Umbilical cord (tissue), 2 donors: Measurements from ENCODE around the gene HORMAD2. TPM values are rescaled to one million over a fixed set of nuclear protein-coding genes. Genes with fewer than 3 reads are reported as not detected.
A peak's percentile ranks its signal among the peaks of the same experiment; 100 is the strongest.

Experiments
- DNase-seq: peaks from one replicate; pipeline ENCODE4 v3.0.0-alpha.2; 2015; ENCODE audit warnings: low spot score
- total RNA-seq: library from RNA; depleted of rRNA; stranded (reverse); fragments of >200 nt; gene quantifications from one replicate; pipeline ENCODE4 v1.2.3, GENCODE V29; 2014; ENCODE audit warnings: low replicate concordance; ENCODE audit not compliant: insufficient read depth

HORMAD2 gene
- total RNA-seq, 1 donor from 2014 or later, result 1.2 TPM

DNA sequence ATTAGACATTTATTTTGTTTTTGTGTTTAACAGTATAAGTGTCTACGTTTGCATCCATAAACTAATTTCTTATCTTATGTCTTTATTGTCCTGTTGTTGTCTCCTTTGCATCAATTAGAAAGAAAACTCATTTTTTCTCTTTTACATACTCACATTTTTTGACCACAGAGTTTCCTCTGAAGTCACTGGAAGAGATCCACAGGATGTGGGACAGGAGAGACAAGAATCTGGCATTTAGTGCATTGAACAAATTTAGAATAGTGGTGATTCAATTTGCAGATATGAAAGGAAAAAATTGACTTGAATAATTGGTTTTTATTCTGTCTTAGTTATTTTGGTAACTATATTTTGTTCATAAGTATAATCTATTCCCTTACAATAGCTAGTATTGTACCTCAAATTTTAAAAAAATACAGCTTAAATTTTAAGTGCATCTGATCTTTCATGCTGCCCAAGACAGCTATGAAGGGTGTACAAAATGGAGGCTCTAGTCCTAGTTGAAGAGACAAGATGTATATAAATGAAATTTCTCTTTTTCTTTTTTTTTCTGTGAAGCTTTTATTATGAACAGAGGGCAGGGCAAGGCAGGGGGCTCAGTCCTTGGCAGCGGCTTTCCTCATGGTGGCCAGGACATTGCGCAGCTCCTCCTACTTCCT, 24.4 kb downstream of the HORMAD2 start:
- DNase-seq, result no peak

DNA sequence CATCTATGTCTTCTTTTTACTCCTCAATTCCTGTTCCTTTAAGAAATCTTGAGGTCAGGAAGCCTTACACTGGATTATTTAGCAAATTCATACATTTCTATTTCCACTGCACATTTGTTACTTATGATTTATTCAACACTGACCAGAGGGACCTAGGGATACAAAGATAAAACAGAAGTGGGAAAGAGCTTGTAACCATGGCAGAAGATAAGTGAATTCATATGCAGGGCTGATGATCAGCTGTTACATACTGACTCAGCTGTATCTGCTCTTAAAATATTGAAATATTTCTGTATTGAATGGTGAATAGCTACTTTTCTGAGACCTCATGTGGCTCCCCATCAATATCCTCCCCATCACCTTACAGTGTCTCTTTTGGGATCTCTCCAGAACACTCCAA, 25.2 kb downstream of the HORMAD2 start:
- DNase-seq, result no peak

DNA sequence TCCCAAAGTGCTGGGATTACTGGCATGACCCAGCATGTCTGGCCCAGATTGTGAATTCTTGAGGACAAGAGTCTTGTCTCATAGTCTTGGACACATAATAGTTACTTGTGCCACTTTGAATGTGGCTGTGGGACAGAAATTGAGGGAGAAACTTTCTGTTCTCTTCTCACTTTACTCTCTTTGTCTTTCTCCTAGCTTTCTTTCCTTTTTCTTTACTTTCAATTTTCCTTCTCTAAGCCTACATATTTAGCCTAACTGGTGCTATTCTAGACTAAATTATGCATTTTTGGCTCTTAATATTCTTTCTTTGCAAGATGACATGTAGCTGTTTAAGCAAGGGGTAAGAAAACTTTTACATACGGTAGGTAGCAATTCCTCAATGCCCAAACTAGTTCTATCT, 33.2 kb downstream of the HORMAD2 start:
- no peak for DNase-seq

DNA sequence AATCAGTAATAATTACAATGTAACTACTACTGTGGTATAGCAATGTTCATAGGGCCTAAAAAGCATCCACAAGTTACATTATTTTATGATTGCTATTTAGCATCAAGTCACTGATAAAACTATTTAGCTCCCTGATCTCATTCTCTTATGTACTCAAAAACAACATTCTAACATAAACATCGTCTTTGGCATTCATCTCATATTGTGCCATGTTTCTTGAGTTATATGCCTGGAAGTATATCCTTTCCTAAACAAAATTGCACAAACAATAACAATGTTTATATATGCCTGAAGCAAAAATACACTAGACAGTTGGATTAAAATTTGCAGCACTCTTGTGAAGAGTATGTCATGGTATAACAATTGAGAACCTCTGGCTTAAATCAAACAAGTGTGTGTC, 34.1 kb downstream of the HORMAD2 start:
- no peak for DNase-seq

DNA sequence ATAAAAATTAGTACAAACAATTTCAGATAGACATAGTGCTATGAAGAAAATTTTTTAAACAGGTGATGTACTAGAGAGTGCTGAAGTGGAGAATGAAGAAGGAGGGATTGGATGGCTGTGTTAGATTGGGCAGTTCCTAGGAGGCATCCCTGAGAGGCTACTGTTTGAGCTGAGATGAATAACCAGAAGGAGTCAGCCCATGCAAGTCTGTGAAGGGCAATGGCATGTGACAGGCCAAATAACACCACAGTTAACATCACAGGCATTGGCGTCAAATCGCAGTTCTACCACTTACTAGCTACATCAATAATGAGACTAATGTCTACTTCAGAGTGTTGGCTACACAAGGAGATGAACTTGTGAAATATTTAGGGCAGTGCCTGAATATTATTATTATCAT, 35.4 kb downstream of the HORMAD2 start:
- no peak for DNase-seq

DNA sequence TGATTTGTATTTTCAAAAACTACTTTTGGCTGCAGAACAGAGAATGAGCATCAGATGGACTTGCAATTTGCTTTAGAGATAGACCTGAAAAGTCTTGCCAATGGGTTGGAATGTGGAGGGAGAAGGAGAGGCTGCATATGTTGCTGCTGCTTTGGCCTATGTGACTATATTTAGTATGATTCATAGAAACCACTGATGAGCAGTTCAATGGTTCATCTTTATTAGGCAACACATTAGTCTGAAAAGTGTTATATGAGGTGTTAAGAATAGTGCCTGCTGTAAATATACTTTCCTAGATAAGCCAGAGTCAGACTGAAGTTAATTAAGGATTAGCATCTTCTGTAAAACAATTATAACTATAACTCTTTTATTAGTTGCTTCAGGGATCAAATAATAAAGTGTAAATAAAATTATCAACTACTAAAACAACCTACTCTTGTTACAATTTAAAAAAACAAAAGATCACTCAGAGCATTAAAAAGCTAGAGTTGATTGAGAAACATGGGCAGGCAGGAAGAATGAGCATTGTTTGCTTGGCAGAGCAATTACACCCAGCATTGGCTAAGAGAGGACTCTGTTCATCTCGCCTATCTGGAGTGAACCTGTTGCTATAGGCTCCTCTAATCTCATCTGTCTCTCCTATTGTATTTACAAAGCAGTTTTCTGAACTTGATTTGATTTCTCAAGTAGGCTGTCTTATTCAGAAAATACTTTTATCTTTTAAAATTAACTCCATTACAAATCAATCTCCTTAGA, 36.3 kb downstream of the HORMAD2 start:
- peak; percentile 18 for DNase-seq

DNA sequence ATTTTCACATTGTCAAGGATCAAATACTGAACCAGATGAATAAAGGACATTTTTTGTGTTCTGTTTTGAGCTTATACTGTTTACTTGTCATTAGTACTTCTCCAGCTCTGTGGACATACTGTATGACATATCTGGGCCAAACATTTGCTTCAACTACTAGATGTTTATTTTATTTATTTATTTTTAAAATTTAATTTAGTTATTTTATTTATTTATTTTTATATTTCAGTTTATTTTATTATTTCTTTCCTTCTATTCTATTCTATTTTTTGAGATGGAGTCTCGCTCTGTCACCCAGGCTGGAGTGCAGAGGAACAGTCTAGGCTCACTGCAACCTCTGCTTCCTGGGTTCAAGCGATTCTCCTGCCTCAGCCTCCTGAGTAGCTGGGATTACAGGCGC, 37.0 kb downstream of the HORMAD2 start:
- no peak for DNase-seq

DNA sequence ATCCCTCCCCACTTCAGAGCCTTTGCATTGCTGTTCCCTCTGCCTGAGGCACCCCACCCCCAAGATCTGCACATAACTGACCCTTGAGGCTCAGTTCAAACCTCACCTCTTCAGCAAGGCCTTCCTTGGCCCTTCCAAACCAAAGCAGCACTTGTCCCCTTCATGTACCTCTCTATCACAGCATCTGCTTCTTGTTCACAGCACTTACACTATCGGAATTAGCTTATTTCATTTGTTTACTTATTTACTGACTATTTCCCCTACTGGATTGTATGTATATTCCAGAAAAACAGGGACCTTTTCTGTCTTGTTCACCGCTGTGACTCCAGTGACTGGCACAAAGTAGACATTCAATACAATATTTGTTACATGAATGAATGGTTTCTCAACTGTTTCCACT, 38.0 kb downstream of the HORMAD2 start:
- DNase-seq, result no peak

DNA sequence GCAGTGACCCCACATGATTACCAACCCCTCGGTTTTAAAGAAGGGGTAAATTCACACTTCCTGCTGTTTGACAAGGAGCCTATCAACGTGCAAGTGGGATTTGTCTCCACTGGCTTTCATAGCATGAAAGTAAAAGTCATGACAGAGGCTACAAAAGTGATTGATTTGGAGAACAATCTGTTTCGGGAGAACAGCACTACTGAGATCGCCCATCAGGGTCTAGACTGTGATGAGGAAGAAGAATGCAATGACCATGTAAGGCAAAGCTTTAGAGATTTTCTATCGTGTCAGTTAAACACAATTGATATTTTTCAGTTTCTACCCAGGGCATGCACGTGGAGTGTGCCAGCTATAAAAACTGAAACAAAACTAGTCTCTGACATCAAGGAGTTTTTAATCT, 41.7 kb downstream of the HORMAD2 start:
- DNase-seq, result no peak

DNA sequence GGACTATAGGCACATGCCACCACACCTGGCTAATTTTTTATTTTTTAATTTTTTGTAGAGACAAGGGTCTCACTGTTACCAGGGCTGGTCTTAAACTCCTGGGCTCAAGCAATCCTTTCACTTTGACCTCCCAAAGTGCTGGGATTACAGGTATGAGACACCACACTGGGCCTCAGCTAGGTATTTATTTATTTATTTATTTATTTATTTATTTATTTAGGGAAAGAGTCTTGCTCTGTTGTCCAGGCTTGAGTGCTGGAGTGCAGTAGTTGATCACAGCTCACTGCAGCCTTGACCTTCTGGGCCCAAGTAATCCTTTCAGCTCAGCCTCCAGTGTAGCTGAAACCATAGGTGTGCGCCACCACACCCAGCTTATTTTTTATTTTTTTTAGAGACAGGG, 43.2 kb downstream of the HORMAD2 start:
- DNase-seq, result no peak

DNA sequence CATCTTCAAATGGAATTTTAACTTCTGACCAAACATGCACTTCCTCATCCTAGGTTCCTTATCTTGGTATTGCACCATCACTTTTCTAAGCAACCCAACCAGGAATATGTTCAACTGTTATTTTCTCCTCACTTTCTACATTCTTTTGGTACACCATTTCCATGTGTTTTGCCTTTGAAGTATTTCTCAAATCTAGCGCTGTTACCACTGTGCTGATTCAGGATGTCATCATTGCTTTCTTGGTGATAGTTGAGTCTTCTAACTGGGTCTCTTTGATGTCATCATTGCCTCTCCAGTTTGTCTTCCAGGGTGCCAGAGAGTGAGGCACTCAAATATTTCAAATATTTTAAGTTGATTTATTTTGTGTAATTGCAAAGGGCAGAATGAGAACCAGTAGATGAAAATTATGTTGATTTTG, 47.5 kb downstream of the HORMAD2 start:
- DNase-seq, result no peak

DNA sequence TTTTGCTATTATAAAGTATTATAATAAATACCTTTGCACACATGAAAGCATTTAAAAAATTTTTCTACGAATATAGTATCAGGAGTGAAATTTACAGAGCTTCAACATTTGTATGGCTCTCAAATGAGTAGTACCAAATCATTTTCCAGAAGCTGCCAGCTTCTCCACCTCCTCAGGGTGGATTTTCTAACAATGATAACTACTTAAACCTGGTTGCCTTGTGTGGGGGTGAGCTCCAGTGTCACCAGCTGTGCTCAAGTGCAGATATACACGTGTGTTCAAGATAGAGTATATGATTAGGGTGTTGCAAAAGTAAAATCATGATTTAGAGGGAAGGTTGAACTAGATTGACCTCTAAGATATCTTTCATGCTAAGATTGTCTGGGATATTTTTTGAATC, 48.2 kb downstream of the HORMAD2 start:
- no peak for DNase-seq

DNA sequence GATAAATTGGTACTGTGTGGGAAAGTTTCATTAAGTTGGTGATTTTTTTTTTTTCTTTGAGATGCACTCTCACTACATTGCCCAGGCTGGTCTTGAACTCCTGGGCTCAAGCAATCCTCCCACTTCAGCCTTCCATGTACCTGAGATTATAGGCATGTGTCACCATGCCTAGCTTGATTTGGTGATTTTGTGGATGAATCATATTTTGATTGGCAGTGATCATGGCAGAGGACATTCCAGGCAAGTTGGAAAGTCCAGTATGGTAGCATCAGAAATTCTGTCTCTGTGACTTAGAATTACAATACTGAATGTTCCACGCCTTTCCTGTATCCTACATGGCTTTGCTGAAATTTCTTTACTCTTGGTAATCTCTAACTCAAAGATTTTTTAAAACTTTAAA, 49.4 kb downstream of the HORMAD2 start:
- no peak for DNase-seq

DNA sequence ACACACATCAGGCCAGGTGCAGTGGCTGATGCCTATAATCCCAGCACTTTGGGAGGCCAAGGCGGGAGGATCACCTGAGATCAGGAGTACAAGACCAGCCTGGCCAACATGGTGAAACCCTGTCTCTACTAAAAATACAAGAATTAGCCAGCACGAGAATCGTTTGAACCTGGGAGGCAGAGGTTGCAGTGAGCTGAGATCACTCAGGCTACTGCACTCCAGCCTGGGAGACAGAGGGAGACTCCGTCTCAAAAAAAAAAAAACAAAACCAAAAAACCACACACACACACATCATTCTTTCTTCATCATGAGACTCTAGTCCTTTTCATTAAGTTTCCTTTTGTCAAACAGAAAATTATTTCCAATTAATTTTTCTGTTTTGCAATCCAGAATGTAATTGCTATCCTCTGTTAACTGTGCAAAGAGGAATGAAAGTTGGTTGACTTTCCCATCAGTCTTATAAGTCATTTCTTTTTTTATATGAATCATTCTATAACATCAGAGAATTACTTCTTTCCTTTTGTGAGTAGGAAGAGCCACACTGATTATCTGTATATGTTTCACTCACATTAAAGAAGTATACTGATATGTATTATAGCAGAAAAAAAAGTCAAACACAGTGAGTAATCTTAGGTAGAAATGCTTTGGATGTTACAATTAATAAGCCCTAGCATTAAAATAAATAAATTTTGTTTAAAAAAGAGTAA, 52.2 kb downstream of the HORMAD2 start:
- no peak for DNase-seq

DNA sequence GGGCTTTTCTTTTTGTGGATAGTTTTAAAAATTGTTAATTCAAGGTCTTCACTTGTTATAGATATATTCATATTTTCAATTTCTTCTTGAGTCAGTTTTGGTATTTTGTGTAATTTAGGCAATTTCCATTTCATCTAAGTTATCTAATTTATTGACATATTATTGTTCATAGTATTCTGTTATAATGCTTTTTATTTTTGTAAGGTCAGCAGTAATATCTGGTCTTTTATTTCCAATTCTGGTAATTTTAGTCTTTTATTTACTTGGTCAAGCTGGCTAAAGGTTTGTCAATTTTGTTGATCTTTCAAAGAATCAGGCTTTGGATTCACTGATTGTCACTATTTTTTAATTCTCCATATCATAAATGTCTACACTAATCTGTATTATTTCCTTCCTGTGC, 60.1 kb downstream of the HORMAD2 start:
- no peak for DNase-seq

DNA sequence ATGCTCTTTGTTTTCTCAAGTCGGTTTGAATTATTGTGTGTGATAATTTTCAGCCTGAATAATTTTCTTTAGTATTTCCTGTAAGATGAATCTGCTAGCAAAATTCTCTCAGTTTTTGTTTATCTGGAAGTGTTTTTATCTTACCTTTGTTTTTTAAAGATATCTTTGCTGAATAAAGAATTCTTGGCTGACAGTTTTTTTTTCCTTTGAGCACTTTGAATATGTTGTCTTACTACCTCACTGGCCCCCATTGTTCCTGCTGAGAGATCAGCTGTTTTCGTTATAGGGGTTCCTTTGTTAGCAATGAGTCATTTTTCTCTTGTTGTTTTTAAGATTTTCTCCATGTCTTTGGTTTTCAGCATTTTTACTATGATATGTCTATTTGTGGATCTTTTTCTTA, 63.0 kb downstream of the HORMAD2 start:
- no peak for DNase-seq

DNA sequence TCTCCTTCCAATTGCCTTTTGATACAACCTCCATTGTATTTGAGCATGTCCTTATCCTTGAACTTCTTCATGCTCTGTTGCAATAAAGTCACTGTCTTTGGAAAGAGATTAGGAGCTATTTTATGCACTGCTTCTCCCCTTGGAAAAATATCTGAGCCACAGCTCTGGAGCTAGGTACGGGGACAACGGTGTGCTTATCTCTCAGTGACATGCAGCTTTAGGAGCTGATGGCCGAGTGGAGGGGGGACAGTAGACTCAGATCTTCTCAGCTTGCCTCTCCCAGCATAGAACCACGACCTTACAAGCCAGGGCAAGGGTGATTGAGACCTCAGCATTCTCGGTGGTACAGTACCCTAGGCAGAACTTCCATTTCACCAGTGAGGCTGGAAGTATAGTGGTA, 64.1 kb downstream of the HORMAD2 start:
- no peak for DNase-seq

DNA sequence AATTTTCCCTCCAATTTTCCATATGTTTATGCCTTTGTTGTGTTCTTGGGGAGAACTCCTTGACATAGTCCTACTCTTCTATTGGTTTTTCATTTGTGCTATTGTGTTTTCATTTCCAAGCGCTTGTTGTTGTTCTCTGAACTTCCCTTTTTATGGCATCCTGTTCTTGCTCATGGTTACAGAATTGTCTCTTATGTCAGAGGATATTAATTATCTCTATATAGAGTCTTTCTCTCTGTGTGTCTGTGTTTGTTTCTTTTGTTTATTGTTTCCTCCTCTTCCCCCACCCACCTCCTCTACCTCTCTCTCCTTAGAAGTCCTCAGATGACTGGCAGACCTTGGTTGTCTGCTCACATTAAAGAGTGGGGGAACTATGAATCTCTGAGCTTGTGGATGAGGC, 69.9 kb downstream of the HORMAD2 start:
- DNase-seq, result no peak

DNA sequence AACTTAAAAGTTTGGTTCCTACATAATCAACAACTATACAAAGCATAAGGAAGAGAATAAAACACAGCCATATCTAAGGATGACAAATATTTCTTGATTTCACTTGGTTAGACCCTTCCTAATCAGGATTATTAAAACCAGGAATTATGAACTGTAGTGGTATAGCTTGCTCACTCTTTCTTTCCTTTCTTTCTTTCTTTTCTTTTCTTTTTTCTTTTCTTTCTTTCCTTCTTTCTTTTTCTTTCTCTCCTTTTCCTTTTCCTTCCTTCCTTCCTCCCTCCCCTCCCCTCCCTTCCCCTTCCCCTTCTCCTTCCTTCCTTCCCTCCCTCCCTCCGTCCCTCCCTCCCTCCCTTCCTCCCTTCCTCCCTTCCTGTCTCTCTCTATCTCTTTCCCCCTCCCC, 78.0 kb downstream of the HORMAD2 start:
- DNase-seq, result no peak

DNA sequence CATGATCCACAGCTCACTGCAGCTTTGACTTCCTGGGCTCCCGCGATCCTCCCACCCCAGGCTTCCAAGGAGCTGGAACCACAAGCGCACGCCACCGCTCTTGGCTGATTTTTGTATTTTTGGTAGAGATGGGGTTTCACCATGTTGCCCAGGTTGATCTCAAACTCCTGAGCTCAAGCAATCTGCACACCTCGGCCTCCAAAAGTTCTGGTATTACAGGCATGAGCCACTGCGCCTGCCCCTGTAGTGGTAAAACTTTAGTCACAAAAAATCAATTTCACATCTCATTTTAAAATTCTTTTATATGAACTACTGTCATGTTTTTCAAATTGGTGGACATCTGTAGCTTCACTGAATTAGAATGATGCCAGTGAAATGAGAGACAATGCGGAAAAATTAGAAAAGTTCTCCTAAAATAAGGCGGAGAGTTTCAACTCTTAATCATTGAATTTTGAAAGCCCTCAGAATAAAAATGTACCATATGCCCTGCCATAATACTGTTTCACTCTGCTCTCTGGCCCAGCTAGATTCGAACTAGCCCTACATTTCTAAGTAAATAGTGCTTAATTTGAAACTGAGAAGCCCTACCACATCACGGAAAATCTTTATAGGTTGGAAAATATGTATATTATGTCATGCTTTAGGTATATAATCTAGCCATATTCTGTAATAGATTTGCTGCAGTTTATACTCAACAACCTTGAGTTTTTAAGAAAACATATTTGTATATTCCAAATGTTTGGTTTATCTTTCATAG, 78.7 kb downstream of the HORMAD2 start:
- no peak for DNase-seq

DNA sequence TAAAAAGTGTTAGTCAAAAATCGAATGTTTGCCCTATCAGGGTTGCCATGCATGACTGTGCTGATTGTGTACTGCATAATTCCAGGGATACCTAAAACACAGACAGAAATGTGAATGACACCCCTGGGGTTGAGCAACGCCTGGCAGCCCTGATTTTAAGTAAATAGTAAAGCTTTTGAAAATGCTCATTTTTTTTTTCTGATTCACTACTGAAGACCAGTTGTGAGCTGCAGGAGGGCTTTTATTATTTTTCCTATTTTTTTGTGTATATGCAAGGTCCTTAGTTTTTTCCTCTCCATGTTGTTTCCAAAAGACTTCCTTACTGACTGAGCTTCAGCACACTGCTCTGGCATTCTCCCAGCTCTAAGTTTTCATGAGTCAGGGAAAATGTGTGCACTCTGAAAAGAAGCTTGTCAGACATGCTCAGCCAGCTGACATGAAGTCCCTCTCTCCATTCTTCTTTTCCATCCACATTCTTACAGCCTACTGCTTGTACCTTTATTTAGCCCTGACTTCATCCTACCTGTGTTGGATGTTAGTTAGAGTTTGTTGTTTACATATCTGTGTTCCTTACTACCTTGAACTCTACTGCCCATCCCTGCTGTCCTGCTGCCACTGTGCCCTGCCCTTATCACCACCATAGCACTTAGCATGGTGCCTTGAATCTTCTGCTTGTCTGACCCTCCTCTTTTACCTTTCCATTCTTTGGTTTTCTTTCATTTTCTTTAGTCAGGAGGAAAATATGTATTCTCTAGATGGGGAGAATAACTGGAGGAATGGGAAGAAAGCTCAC, 79.5 kb downstream of the HORMAD2 start:
- DNase-seq, result peak; percentile 94
